Naive thymus-derived CD8-positive, alpha-beta T cell (primary cell): ENCODE results near the gene GNA12. TPM values are rescaled to one million over a fixed set of nuclear protein-coding genes. Genes with fewer than 3 reads are reported as not detected.
"Not testable (repeated sequence)": the region's sequence is repeated elsewhere in the genome, so short reads cannot be mapped to it uniquely, and the experiment has no call there.

Experiments
- ATAC-seq, 2 donors: fragments of 150-1000 bp; cut with Tn5 transposase in 1 of 2; sonication (Bioruptor Pico), chemical (Tn5 transposase) in 1 of 2; 1 replicate in 1 of 2; 2 replicates in 1 of 2; pipeline ENCODE4 v1.10.0; 2021; ENCODE audit warnings: mild to moderate bottlenecking in 2 of 2, moderate library complexity in 2 of 2
- POLR2A ChIA-PET: fragments of 350-600 bp; sonication (Branson Sonifier 250); formaldehyde crosslinking; loops from one replicate; lab custom pipeline; 2021; ENCODE audit warnings: antibody characterized with exemption; lab: Charles Lee
- DNase-seq, 10 donors: peaks; one replicate each; pipeline versions ENCODE4 v3.0.0 to v3.0.0-alpha.2; 2020 to 2022
- H3K27ac Mint-ChIP-seq, 10 donors: one replicate each; pipeline ENCODE4 v1.8.0; 2020 to 2022; ENCODE audit warnings: mild to moderate bottlenecking in 10 of 10, mixed read lengths in 10 of 10, moderate library complexity in 4 of 10, inconsistent platforms in 1 of 10
- H3K27me3 Mint-ChIP-seq, 5 donors: one replicate each; pipeline ENCODE4 v1.8.0; 2021 to 2022; ENCODE audit warnings: mixed read lengths in 5 of 5
- H3K36me3 Mint-ChIP-seq, 3 donors: one replicate each; pipeline ENCODE4 v1.8.0; 2020 to 2022; ENCODE audit warnings: mixed read lengths in 3 of 3, mild to moderate bottlenecking in 2 of 3, inconsistent platforms in 1 of 3
- H3K4me1 Mint-ChIP-seq, 4 donors: one replicate each; pipeline ENCODE4 v1.8.0; 2021 to 2022; ENCODE audit warnings: mixed read lengths in 4 of 4
- H3K4me3 Mint-ChIP-seq, 10 donors: one replicate each; pipeline ENCODE4 v1.8.0; 2020 to 2022; ENCODE audit warnings: mild to moderate bottlenecking in 10 of 10, mixed read lengths in 10 of 10, moderate library complexity in 6 of 10, inconsistent platforms in 1 of 10
- H3K9me3 Mint-ChIP-seq, 9 donors: one replicate each; pipeline ENCODE4 v1.8.0; 2020 to 2022; ENCODE audit warnings: mixed read lengths in 9 of 9, mild to moderate bottlenecking in 3 of 9, inconsistent platforms in 1 of 9, moderate library complexity in 1 of 9
- polyA plus RNA-seq, 3 donors: library from polyadenylated mRNA; unstranded; fragments of 300-500 nt; fragmentation: Illumina TruSeq; gene quantifications; one replicate each; pipeline ENCODE4 v1.2.3, GENCODE V29; 2021
- total RNA-seq, 8 experiments: library from RNA in 2 of 8; stranded (reverse) in 2 of 8; gene quantifications; one replicate each; pipeline ENCODE4 v1.2.3 and lab custom pipeline; 2021 to 2026

Gene GNA12
- total and polyA plus RNA-seq, 5 experiments from 2014 or later: 4.6 to 21.4 (median 13.7) TPM

DNA sequence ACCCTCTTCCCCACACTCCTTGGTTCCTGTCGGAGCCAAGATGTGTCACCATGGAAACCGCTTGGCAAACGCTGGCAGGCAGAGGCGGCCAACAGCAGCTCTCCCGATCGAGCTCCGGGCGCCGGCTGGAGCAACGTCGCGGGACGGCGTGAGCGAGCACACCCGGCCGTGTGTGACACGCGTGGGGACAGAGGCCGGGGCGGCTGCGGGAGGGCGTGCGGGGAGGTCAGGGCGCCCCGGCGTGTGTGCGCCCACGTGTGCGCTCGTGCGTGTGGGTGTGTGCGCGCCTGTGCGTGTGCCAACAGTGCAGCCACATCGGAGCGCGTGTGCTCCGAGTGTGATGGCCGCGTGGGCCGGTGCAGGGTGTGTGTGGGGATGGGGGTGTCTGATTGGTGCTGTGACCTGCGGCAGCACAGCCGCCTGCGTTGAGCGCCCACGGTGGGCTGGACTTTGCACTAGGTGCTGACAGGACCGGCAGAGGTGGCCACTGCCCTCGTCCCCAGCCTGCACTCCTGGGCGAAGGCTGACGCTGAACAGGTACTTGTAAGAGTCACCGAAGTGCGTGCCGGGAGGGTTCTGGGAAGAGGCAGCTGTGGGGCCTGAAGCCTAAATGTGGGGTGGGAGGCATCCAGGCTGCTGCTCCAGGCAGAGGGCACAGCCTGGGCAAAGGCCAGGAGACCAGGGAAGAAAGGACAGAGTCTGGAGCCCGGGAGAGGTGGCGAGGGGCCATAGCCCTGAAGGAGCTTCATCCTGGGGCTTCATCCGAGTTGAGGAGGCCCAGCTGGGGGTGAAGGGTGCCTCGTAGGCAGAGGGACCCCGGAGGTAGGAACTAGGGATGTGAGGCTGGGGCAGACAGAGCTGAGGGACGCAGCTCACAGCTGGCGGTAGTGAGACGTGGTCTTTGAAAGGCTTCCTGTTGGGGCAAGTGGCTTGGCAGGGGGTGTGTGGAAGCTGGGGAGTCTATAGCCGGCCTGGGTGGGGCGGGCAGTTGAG lies 164.7 kb downstream of the GNA12 start:
- POLR2A ChIA-PET, H3K4me3 Mint-ChIP-seq, H3K9me3 Mint-ChIP-seq, H3K36me3 Mint-ChIP-seq, H3K4me1 Mint-ChIP-seq: not testable (repeated sequence)
- H3K27me3 Mint-ChIP-seq: peaks cover 0 to 26% (median 5%) of the 10 kb centered on the region in 5 donors
- H3K27ac Mint-ChIP-seq: peak overlapping the region in 1 of 10 donors; percentile 29
- ATAC-seq: peak in 1 of 2 donors; percentile 60
- DNase-seq: peak in 1 of 10 donors; percentile 56

DNA sequence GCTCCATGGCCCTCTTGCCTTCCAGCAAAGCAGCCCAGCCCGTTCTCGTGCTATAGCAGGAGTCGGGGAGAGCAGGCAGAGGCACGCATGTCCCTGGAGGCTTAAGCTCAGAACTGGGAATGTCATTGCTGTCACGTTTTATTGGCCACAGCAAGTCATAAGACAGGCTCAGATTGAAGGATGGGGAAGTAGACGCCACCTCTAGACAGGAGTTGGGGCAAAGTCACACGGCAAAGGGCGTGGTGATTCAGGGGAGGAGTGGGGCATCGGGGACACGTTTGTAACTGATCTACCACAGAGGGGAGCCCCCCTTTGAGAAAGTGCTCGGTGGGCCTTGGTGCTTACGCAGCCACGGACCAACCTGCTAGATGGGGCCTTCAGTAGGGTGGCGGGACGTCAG lies 165.7 kb downstream of the GNA12 start:
- H3K4me3 Mint-ChIP-seq, ATAC-seq, H3K4me1 Mint-ChIP-seq, H3K27ac Mint-ChIP-seq, POLR2A ChIA-PET, H3K36me3 Mint-ChIP-seq, H3K9me3 Mint-ChIP-seq: not testable (repeated sequence)
- H3K27me3 Mint-ChIP-seq: peaks cover 0 to 26% (median 4%) of the 10 kb centered on the region in 5 donors
- DNase-seq: peak in 1 of 10 donors; percentile 30

Other genes with a start within 250 kb of the GNA12 start
- gene TTYH3, start 212.3 kb downstream of the GNA12 start, total RNA-seq: 10 to 100 TPM; 13.7 to 14.9 TPM
- gene TTYH3, start 212.3 kb downstream of the GNA12 start, polyA plus RNA-seq: 1 to 10 TPM; 1.1 to 1.9 (median 1.1) TPM
- gene AMZ1, start 156.1 kb downstream of the GNA12 start, total RNA-seq: under 1 TPM in 1 of 2 experiments, not detected in 1; 0.05 TPM
- gene AMZ1, start 156.1 kb downstream of the GNA12 start, polyA plus RNA-seq: not detected
- gene CARD11, start 199.6 kb upstream of the GNA12 start, total RNA-seq: 100 to 1,000 TPM; 104 to 109 TPM
- 10 to 100 TPM; 10.8 to 40.2 (median 18.9) TPM for gene CARD11, start 199.6 kb upstream of the GNA12 start, polyA plus RNA-seq